Activated T-cell treated with anti-CD3 and anti-CD28 coated beads, Interleukin-2, amount 50 U/mL, for 48 hours (primary cell): Measurements from ENCODE around the gene GALNT7.

Experiments
- DNase-seq, 2 experiments: peaks; one replicate each; pipeline ENCODE4 v3.0.0-alpha.2; 2020

Gene GALNT7

DNA sequence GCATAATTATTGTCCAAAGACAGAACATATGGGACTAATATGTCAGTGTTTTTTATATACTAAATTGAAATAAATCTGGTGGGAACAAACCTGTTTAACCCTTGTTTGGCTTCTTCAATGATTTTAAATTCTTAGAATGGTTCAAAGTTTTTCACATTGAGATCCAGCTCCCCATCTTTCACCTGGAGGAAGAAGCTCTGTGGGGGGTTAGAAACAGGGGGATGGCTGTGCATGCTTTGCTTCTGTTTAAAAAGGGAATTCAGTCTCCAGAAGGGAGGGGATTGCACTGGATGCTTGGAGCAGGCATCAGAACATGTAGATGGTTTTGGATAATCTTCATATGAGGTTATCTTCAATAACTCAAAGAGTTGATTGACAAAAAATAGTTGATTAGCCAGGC, 72.1 kb downstream of the GALNT7 start:
- no peak for DNase-seq

GRCh38 chr4:173242466-173243250, 74.0 kb downstream of the GALNT7 start:
- DNase-seq, result no peak

GRCh38 chr4:173243321-173243720, 74.7 kb downstream of the GALNT7 start:
- DNase-seq, result no peak

GRCh38 chr4:173243917-173244658, 75.5 kb downstream of the GALNT7 start:
- no peak for DNase-seq

GRCh38 chr4:173245952-173246351, 77.3 kb downstream of the GALNT7 start:
- no peak for DNase-seq

GRCh38 chr4:173246719-173247118, 78.1 kb downstream of the GALNT7 start:
- no peak for DNase-seq

DNA sequence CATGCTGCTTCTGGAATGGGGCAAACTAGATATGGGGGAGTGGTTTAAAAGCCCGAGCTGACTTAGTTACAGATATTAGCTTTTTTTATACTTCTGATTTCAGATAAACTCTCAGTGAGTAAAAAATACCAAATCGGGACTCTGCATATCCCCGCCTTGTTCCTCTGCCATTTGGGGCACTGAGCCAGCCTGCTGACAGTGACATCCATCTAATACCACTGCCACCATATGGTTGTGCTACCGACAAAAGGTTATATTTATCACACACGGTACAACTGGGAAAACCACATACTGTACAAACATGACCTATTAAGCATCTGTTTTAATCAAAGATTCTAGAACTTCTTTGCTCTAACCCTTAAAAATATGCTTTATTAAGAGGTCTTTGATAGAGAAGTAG, 78.7 kb downstream of the GALNT7 start:
- no peak for DNase-seq

GRCh38 chr4:173248690-173249089, 80.1 kb downstream of the GALNT7 start:
- DNase-seq, result no peak

DNA sequence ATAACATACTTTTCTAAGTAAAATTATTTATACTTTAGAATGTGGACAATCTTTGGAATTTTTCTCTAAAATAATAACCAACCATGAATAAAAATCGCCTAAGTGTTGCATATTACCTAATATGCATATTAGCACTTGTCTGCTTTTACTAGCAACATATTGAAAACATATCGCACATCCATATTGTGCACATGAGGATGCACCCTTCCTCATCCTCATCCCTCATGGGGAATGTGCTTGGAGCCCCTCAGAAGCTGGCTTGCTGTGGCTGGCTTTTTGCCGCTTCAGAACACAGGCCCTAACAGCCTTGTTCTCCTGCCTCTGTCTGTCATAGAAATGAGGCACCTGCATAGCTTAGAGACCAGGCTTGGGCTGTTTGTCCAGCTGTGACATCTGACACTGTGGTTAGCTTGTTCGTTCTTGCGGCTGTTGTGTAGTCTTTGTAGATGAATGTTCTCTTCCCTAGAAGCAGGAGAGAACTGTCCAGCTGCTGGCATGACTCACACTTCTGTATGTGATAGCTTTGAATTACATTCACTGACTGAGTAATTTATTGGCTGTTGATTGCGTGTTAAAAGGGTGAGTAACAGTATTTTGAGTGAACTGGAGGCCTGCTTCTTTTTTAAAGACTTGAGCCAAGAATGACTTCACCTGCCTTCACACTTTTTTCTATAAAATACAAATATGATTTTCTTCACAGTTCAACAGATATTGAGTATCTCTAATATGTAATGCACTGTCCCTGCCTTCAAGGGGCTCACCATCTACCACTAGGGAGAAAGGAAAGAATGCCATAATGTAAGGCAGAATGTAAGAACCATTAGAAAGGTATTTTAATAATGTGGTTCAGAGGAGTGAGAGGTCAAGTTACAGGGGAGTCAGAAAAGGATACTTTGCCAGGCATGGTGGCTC, 83.7 kb downstream of the GALNT7 start:
- peak in 1 of 2 experiments; percentile 28 for DNase-seq

DNA sequence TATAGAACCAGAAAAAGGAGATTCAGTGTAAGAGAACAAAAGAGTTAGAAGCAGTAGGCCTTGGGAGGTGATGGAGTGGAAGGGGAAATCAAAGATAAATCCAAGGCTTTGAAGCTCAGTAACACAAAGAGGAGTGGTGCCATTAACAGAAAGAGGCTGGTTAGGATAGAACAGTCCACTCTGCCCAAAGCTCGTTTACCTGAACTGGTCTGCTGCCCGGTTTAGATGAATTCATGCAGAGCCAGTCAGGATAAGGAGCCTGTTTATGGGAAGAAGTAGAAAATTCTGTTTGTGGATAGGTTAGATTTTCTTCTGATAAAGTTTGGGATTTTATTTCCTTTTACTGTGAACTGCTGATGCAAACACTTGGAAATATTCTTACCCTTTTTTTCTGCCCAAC, 85.0 kb downstream of the GALNT7 start:
- no peak for DNase-seq

DNA sequence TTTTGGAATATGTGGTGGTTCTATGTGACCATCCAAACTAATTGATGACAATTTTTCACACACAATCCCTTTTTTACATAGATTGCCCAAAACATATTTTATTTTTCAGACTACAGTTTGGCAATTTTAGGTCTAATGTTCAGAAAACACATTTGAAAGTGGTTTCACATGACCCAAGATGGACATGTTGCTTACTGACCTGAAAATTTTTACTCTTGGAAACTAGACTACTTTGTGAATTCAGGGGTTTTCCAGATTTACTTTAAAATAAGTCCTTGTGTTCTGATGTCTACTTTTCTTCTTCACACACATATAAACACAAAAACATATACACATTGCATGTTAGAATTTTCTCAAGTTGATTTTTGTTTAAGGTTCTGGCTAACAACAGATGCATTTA, 86.0 kb downstream of the GALNT7 start:
- no peak for DNase-seq

- no peak for DNase-seq
Observed at GRCh38 chr4:173256825-173257224, 88.2 kb downstream of the GALNT7 start.

DNA sequence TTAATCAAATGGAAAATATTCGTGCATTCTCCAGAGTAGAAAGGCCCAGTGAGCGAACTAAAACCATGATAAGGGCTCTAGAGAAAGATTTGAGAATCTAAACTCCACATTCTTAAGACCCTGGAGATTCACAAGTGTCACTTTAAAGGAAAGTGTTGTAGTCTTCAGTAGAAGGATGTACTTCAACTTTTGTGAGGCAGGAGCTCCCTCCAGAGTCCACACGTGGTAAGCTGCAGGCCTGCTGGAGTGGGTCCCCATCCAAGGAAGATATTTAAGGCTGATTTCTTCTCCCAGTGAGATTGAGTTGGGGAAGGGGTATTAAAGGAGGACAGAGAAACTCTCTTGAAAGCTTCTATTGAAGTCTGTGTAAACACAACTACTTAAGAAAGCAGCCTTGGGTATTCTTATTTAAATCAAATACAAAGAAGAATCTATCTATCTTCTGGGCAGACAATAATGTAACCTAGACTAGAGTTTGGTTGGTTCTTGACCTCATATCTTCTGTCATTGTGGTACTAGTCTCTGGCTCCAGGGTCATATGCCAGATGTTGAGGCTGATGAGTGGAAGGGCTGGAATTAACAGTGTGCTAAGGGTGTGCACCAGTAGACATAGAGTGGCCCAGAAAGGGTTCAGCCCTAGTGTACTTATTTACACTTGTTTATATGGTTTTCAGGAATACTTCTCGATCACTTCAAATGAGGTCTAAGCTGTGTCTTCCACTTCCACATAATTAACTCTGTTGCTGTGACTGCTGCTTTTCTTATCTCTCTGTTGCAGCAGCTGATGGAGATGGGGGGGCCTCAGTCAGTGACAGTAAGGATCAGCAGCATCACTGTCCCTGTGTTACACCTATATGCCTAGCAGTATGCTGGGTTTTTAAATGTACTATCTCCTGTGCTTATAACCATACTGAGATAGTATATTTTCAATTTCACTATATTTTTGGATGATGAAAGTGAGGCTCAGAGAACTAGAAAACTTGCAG, 89.4 kb downstream of the GALNT7 start:
- peak; percentile 51 to 59 for DNase-seq

DNA sequence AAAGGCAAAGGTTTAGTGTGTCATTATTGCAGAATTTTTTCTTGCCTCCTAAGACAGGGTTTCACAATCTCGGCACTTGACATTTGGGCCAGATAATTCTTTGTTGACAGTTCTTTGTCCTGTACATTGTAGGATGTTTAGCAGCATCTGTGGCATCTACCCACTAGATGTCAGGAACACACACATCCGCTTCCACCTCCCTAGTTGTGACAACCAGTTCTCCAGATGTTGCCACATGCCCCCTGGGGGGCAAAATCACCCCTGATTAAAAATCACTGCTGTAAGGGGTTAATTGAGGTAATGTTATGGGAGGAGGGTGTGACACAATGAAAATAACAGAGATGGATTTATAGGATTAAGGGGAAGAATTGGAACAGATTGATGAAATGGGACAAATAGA, 90.3 kb downstream of the GALNT7 start:
- no peak for DNase-seq

DNA sequence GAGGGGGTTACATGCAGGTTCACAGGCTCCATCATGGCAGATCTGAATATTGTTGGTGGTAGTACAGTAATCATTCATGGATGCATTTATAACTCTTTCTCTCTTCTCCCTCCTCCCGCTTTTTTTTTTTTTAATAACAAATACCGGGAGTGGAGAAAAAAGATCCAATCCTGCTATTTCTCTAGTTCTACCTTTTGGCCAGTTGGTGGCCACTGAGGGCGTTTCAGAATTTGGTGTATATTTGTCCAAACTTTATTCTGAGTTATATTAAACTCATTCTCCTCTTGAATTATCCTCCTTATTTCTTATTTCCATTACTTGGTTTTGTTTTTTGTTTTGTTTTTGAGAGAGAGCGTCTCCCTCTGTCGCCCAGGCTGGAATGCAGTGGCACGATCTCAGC, 90.7 kb downstream of the GALNT7 start:
- no peak for DNase-seq

DNA sequence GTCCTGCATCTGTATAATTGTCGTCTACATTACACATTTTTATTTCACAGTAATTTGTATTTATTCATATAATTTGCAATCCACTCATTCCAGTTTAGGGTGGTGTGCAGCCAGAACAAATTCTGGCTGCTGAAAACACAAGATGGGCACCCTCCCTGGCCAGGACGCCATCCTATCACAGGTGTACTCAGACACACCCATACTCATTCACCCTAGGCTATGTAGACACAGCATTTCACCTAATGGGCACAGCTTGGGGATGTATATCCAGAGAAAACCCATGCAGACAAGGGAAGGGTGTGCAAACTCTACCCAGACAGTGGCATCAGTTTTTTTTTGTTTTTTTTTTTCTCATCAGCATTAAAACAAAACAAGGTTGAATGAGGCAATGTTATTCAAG, 92.4 kb downstream of the GALNT7 start:
- no peak for DNase-seq

GRCh38 chr4:173262375-173262774, 93.8 kb downstream of the GALNT7 start:
- no peak for DNase-seq

DNA sequence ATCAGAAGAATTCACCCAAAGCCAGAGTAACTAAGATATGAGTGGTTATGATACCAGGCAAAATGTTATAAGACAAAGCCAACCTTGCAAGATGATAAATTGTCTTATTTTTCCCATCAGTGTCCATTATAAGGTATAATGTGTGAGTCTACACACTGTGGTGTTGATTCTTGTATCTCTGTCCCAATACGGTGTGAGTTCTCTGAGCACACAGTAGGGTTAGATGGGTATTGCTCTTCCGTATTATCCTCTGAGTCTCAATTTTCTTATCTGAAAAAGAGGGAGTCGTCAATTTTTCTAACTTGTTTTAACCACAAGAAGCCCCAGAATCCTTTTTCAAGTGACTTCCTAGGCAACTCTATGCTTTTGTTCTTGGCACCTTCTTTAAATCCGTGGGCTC, 95.6 kb downstream of the GALNT7 start:
- DNase-seq, result no peak

- DNase-seq, result no peak
Observed at GRCh38 chr4:173264684-173265185, 96.1 kb downstream of the GALNT7 start.

DNA sequence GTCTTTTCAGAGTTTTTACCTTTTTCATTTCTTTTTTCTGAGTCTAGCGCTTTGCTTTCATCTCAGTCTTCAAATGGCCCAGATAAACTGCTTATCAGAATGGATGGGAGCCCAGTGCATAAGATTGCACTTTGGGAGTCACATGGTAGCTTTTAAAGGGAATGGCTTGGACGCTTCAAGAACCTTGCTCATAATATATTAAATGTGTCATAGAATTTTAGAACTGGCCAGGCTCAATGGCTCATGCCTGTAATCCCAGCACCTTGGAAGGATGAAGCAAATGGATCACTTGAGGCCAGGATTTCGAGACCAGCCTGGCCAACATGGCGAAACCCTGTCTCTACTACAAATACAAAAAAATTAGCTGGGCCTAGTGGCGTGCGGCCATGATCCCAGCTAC, 97.1 kb downstream of the GALNT7 start:
- no peak for DNase-seq

GRCh38 chr4:173267711-173268110, 99.1 kb downstream of the GALNT7 start:
- no peak for DNase-seq

GRCh38 chr4:173269280-173269679, 100.7 kb downstream of the GALNT7 start:
- no peak for DNase-seq
